Caco-2 (cell line): ENCODE results near the gene PTPN9. TPM values are rescaled to one million over a fixed set of nuclear protein-coding genes. Genes with fewer than 3 reads are reported as not detected.
A peak's percentile ranks its signal among the peaks of the same experiment; 100 is the strongest.

Source experiments
- BruUV-seq: library from RNA; stranded (reverse); fragments of 400-500 nt; replicated peaks from 2 replicates; lab custom pipeline; 2021; lab: Mats Ljungman, UMichigan
- CTCF ChIA-PET: fragments of 300-600 bp; sonication (Branson Sonifier 250); formaldehyde crosslinking; loops from one replicate; lab custom pipeline; 2022; ENCODE audit warnings: antibody characterized with exemption; lab: Charles Lee
- POLR2A ChIA-PET: fragments of 300-600 bp; sonication (Branson Sonifier 250); formaldehyde crosslinking; loops from one replicate; lab custom pipeline; 2022; ENCODE audit warnings: antibody characterized with exemption; lab: Charles Lee
- DNase-seq, 2 experiments: peaks; one replicate each; pipeline versions ENCODE4 v3.0.0 to v3.0.0-alpha.2; 2020 to 2022
- H3K27me3 ChIP-seq: replicated peaks from 2 replicates; pipeline ENCODE4 v1.6.0; 2011; ENCODE audit warnings: low read length; ENCODE audit not compliant: control insufficient read depth, insufficient read depth
- H3K36me3 ChIP-seq: 2 replicates; pipeline ENCODE4 v1.5.1; 2011; ENCODE audit warnings: low read length; ENCODE audit not compliant: control insufficient read depth, insufficient read depth
- H3K4me1 ChIP-seq: fragments of 250-450 bp; sonication (Bioruptor Pico); 2 replicates; pipeline ENCODE4 v1.5.1; 2020; ENCODE audit warnings: mild to moderate bottlenecking
- H3K4me3 ChIP-seq: 2 replicates; pipeline ENCODE4 v1.5.1; 2011; ENCODE audit warnings: low read depth, mild to moderate bottlenecking, control low read depth, low read length
- H3K9me3 ChIP-seq: fragments of 250-450 bp; sonication (Bioruptor Pico); 2 replicates; pipeline ENCODE4 v1.5.1; 2020; ENCODE audit warnings: mild to moderate bottlenecking, moderate library complexity
- H3K27ac Mint-ChIP-seq: one replicate; pipeline ENCODE4 v1.8.0; 2022; ENCODE audit warnings: mixed read lengths; ENCODE audit not compliant: unreplicated experiment
- H3K27me3 Mint-ChIP-seq: one replicate; pipeline ENCODE4 v1.8.0; 2022; ENCODE audit warnings: mixed read lengths; ENCODE audit not compliant: insufficient read depth, unreplicated experiment
- H3K36me3 Mint-ChIP-seq: one replicate; pipeline ENCODE4 v1.8.0; 2022; ENCODE audit warnings: mild to moderate bottlenecking, mixed read lengths; ENCODE audit not compliant: insufficient read depth, unreplicated experiment
- H3K4me1 Mint-ChIP-seq: one replicate; pipeline ENCODE4 v1.8.0; 2022; ENCODE audit warnings: low read depth, mixed read lengths; ENCODE audit not compliant: unreplicated experiment
- H3K4me3 Mint-ChIP-seq: one replicate; pipeline ENCODE4 v1.8.0; 2022; ENCODE audit warnings: mild to moderate bottlenecking, moderate library complexity, mixed read lengths; ENCODE audit not compliant: unreplicated experiment
- H3K9me3 Mint-ChIP-seq: one replicate; pipeline ENCODE4 v1.8.0; 2022; ENCODE audit warnings: mixed read lengths; ENCODE audit not compliant: unreplicated experiment
- CTCF ChIP-seq, 2 experiments: fragments of 200-600 bp in 1 of 2; IDR thresholded peaks; 1 replicate in 1 of 2; 2 replicates in 1 of 2; pipeline versions ENCODE4 v1.5.1 to v1.8.0; 2011 to 2022; ENCODE audit warnings: antibody characterized with exemption in 1 of 2, control low read depth in 1 of 2, inconsistent platforms in 1 of 2, low read depth in 1 of 2, low read length in 1 of 2, mild to moderate bottlenecking in 1 of 2, moderate library complexity in 1 of 2; ENCODE audit not compliant: insufficient read depth in 1 of 2, severe bottlenecking in 1 of 2, unreplicated experiment in 1 of 2
- intact Hi-C: fragments of 100-400 bp; cut with micrococcal nuclease; formaldehyde crosslinking; loops from one replicate; pipeline ENCODE4 v1.10.0; 2022; ENCODE audit not compliant: unreplicated experiment
- total RNA-seq: library from RNA; stranded (reverse); gene quantifications from 2 replicates; pipeline ENCODE4 v1.2.3, GENCODE V29; 2022

PTPN9 gene
- total RNA-seq, 1 experiment from 2014 or later = 27.7 TPM

- DNase-seq = no peak
- Histone ChIP-seq H3K4me1 (no peaks in the 10 kb centered on the region; the same call in 1 of the 2 replicates), H3K4me3 (no peak overlapping the region), H3K9me3 (no peaks in the 10 kb centered on the region), H3K27me3 (no peaks in the 10 kb centered on the region), H3K36me3 (no peaks in the 10 kb centered on the region)
- TF ChIP-seq CTCF (IDR thresholded peaks at IDR 0.05; ENCODE audit: insufficient read depth in 1 of 2, low read depth in 1 of 2, low read length in 1 of 2, severe bottlenecking in 1 of 2, unreplicated experiment in 1 of 2) = no peak
- intact Hi-C loops = no loop called here
- Mint-ChIP-seq H3K4me3 (no peak overlapping the region), H3K9me3 (no peaks in the 10 kb centered on the region), H3K36me3 (peaks cover 5% of the 10 kb centered on the region), H3K4me1 (no peaks in the 10 kb centered on the region), H3K27me3 (no peaks in the 10 kb centered on the region), H3K27ac (no peak overlapping the region)
- ChIA-PET CTCF (interaction anchor here (0.7 kb wide), 1 partner anchor 65 kb away, joined by 8 read pairs; no protein-coding TSS in a partner anchor), POLR2A (no interaction called here)
- BruUV-seq = no TSS peak
Measured at GRCh38 chr15:75553659-75554058, 25.5 kb downstream of the PTPN9 start.

GRCh38 chr15:75551091-75551490, 28.0 kb downstream of the PTPN9 start:
- H3K27me3 Mint-ChIP-seq = no peaks in the 10 kb centered on the region
- H3K4me3 ChIP-seq = no peak overlapping the region
- no peak overlapping the region for H3K4me3 Mint-ChIP-seq
- no peaks in the 10 kb centered on the region for H3K36me3 ChIP-seq
- TF ChIP-seq CTCF (IDR thresholded peaks at IDR 0.05; ENCODE audit: insufficient read depth in 1 of 2, low read depth in 1 of 2, low read length in 1 of 2, severe bottlenecking in 1 of 2, unreplicated experiment in 1 of 2) = no peak
- no peak for DNase-seq
- no peaks in the 10 kb centered on the region for H3K36me3 Mint-ChIP-seq
- ChIA-PET POLR2A (no interaction called here), CTCF (no interaction called here)
- no peak overlapping the region for H3K27ac Mint-ChIP-seq
- H3K4me1 ChIP-seq = no peaks in the 10 kb centered on the region; the same call in 1 of the 2 replicates
- H3K4me1 Mint-ChIP-seq = no peaks in the 10 kb centered on the region
- no peaks in the 10 kb centered on the region for H3K9me3 Mint-ChIP-seq
- intact Hi-C loops = no loop called here
- BruUV-seq = no TSS peak
- H3K27me3 ChIP-seq = no peaks in the 10 kb centered on the region
- H3K9me3 ChIP-seq = no peaks in the 10 kb centered on the region

GRCh38 chr15:75545064-75545463, 34.1 kb downstream of the PTPN9 start:
- CTCF ChIA-PET = interaction anchor here (0.5 to 0.8 kb wide), 2 partner anchors 12 to 103 kb away, joined by 6 read pairs; partner anchors contain the start of gene SNX33
- no peak for TF ChIP-seq CTCF (IDR thresholded peaks at IDR 0.05; ENCODE audit: insufficient read depth in 1 of 2, low read depth in 1 of 2, low read length in 1 of 2, severe bottlenecking in 1 of 2, unreplicated experiment in 1 of 2)
- intact Hi-C loops = no loop called here
- Mint-ChIP-seq H3K27ac (peak overlapping the region; percentile 28), H3K27me3 (no peaks in the 10 kb centered on the region), H3K4me1 (peaks cover 23% of the 10 kb centered on the region), H3K36me3 (peaks cover 5% of the 10 kb centered on the region), H3K9me3 (no peaks in the 10 kb centered on the region), H3K4me3 (no peak overlapping the region)
- Histone ChIP-seq H3K4me3 (no peak overlapping the region), H3K27me3 (no peaks in the 10 kb centered on the region), H3K36me3 (no peaks in the 10 kb centered on the region; the same call in 1 of the 2 replicates), H3K4me1 (peaks cover 5% of the 10 kb centered on the region), H3K9me3 (no peaks in the 10 kb centered on the region)
- no peak for DNase-seq
- BruUV-seq = no TSS peak
- POLR2A ChIA-PET = interaction anchor here (0.9 kb wide), 1 partner anchor 177 kb away, joined by 4 read pairs; no protein-coding TSS in a partner anchor
